K562 (cell line): ENCODE data around the gene SP6. TPM values are rescaled to one million over a fixed set of nuclear protein-coding genes. Genes with fewer than 3 reads are reported as not detected.

Experiments used
- ATF2 ChIP-seq: sonication (generic); formaldehyde crosslinking; IDR thresholded peaks from 2 replicates; pipeline ENCODE4 v1.8.1; 2022; ENCODE audit warnings: missing genetic modification reagents
- CTBP1 ChIP-seq: fragments of 450-650 bp; IDR thresholded peaks from 2 replicates; pipeline ENCODE4 v1.6.1; 2016; ENCODE audit warnings: borderline replicate concordance
- FIP1L1 ChIP-seq: fragments of 200-400 bp; formaldehyde crosslinking; IDR thresholded peaks from 2 replicates; pipeline ENCODE4 v1.6.1; 2018; ENCODE audit warnings: mild to moderate bottlenecking, low read depth, low read length; ENCODE audit not compliant: poor library complexity, severe bottlenecking
- FOS ChIP-seq: IDR thresholded peaks from 3 replicates; pipeline ENCODE4 v1.6.1; 2011; ENCODE audit not compliant: insufficient read length; ENCODE audit errors: extremely low read depth
- FOXA3 ChIP-seq, 2 experiments: fragments of 450-650 bp in 1 of 2; sonication (generic) in 1 of 2; formaldehyde crosslinking; IDR thresholded peaks in 1 of 2; conservative IDR thresholded peaks in 1 of 2; 2 replicates each; pipeline versions ENCODE4 v1.4.0 to v1.8.0; 2020 to 2022; ENCODE audit warnings: mild to moderate bottlenecking in 2 of 2, missing genetic modification reagents in 1 of 2
- HMGN3 ChIP-seq: IDR thresholded peaks from 2 replicates; pipeline ENCODE4 v1.6.1; 2011; ENCODE audit warnings: borderline replicate concordance, low read depth, mild to moderate bottlenecking, mixed read lengths, low read length; ENCODE audit not compliant: insufficient read length; ENCODE audit errors: extremely low read depth
- JUNB ChIP-seq: fragments of 450-650 bp; formaldehyde crosslinking; conservative IDR thresholded peaks from 2 replicates; pipeline ENCODE4 v1.4.0; 2020; ENCODE audit warnings: mild to moderate bottlenecking
- MEF2D ChIP-seq: conservative IDR thresholded peaks from 2 replicates; pipeline ENCODE4 v1.6.1; 2016; ENCODE audit warnings: low read depth, missing genetic modification characterization, missing compliant biosample characterization
- PHF21A ChIP-seq: fragments of 450-650 bp; IDR thresholded peaks from 2 replicates; pipeline ENCODE4 v1.6.1; 2017; ENCODE audit warnings: low read depth, borderline replicate concordance
- SIN3B ChIP-seq: fragments of 450-650 bp; IDR thresholded peaks from 2 replicates; pipeline ENCODE4 v1.6.1; 2017; ENCODE audit warnings: low read depth, mild to moderate bottlenecking, moderate library complexity
- SMARCE1 ChIP-seq: fragments of 450-650 bp; IDR thresholded peaks from 2 replicates; pipeline ENCODE4 v1.7.1; 2016; ENCODE audit warnings: mild to moderate bottlenecking
- STAG1 ChIP-seq: sonication (generic); formaldehyde crosslinking; IDR thresholded peaks from 2 replicates; pipeline ENCODE4 v1.5.0; 2020; ENCODE audit warnings: missing genetic modification reagents, borderline replicate concordance
- TSC22D4 ChIP-seq: fragments of 450-650 bp; IDR thresholded peaks from 2 replicates; pipeline ENCODE4 v1.6.1; 2016; ENCODE audit warnings: missing genetic modification characterization, missing biosample characterization, control low read depth
- ZBTB11 ChIP-seq, 3 experiments: fragments of 200-800 bp in 1 of 3; fragments of 250-450 bp in 1 of 3; fragments of 450-650 bp in 1 of 3; sonication (Bioruptor Pico) in 1 of 3; sonication (Bioruptor generic) in 1 of 3; formaldehyde crosslinking in 1 of 3; IDR thresholded peaks; 2 replicates each; pipeline versions ENCODE4 v1.6.1 to v1.8.0; 2016 to 2022; ENCODE audit warnings: mild to moderate bottlenecking in 2 of 3, missing genetic modification characterization in 2 of 3, missing compliant biosample characterization in 1 of 3, moderate library complexity in 1 of 3
- ZC3H4 ChIP-seq: sonication (generic); formaldehyde crosslinking; IDR thresholded peaks from 2 replicates; pipeline ENCODE4 v1.9.0; 2021; ENCODE audit warnings: missing genetic modification reagents, borderline replicate concordance
- ZKSCAN3 ChIP-seq: fragments of 250-450 bp; sonication (Bioruptor Pico); IDR thresholded peaks from 2 replicates; pipeline ENCODE4 v1.4.0; 2020
- ZNF121 ChIP-seq: sonication (generic); formaldehyde crosslinking; conservative IDR thresholded peaks from 2 replicates; pipeline ENCODE4 v1.8.0; 2022; ENCODE audit warnings: missing genetic modification reagents
- ZNF324 ChIP-seq: fragments of 250-450 bp; sonication (Bioruptor Pico); IDR thresholded peaks from 2 replicates; pipeline ENCODE4 v1.4.0; 2020; ENCODE audit warnings: mild to moderate bottlenecking
- ZNF551 ChIP-seq: fragments of 250-450 bp; sonication (Bioruptor Pico); IDR thresholded peaks from 2 replicates; pipeline ENCODE4 v1.5.0; 2021; ENCODE audit warnings: mild to moderate bottlenecking, moderate library complexity
- ZNF707 ChIP-seq: fragments of 250-450 bp; sonication (Bioruptor Pico); conservative IDR thresholded peaks from 2 replicates; pipeline ENCODE4 v1.8.0; 2022; ENCODE audit warnings: inconsistent platforms, mild to moderate bottlenecking, moderate library complexity
- ZNF740 ChIP-seq, 3 experiments: fragments of 200-800 bp in 1 of 3; sonication (Bioruptor generic) in 1 of 3; sonication (generic) in 1 of 3; formaldehyde crosslinking in 1 of 3; IDR thresholded peaks; 2 replicates each; pipeline versions ENCODE4 v1.6.1 to v1.8.0; 2016 to 2022; ENCODE audit warnings: mild to moderate bottlenecking in 2 of 3, missing compliant biosample characterization in 2 of 3, missing genetic modification characterization in 2 of 3, missing genetic modification reagents in 1 of 3
- ZNF780A ChIP-seq: fragments of 250-450 bp; sonication (Bioruptor Pico); IDR thresholded peaks from 2 replicates; pipeline ENCODE4 v1.5.0; 2021; ENCODE audit warnings: mild to moderate bottlenecking
- polyA plus RNA-seq, 8 experiments: library from polyadenylated mRNA; depleted of rRNA in 4 of 8; stranded (reverse) in 5 of 8; unstranded in 3 of 8; fragments of >200 nt; fragmentation: Nextera tagmentation in 2 of 8; fragmentation: Illumina TruSeq in 1 of 8; extraction: Ambion mirVana in 2 of 8; extraction: Trizol in 1 of 8; gene quantifications; 2 replicates each; pipeline versions ENCODE4 v1.2.1 to v1.2.3, GENCODE V29; 2011 to 2014; ENCODE audit warnings: inconsistent platforms in 1 of 8, missing spikeins in 1 of 8
- total RNA-seq, 7 experiments: library from RNA; depleted of rRNA in 6 of 7; stranded (reverse); fragments of >200 nt in 6 of 7; fragmentation: Illumina TruSeq in 2 of 7; extraction: Trizol in 2 of 7; gene quantifications; 2 replicates each; pipeline versions ENCODE4 v1.2.1 to v1.2.3, GENCODE V29; 2011 to 2021; ENCODE audit warnings: low replicate concordance in 1 of 7

SP6 gene
- total and polyA plus RNA-seq, 9 of the 15 experiments (the other 6 are each of a cell fraction or from before 2014, with no cell fraction given), result 0.11 to 7.9 (median 2.2) TPM

- TF ChIP-seq ZBTB11 (CRISPR knock-in tag; IDR thresholded peaks at IDR 0.05) (no peak; a peak in 1 of 6 replicates), MEF2D (no peak), CTBP1 (0 out of 2 replicates have a peak, but pooled peaks have one; percentile 14), ZNF551 (no peak), HMGN3 (peak; percentile 85), STAG1 (CRISPR knock-in tag) (no peak), ZNF324 (CRISPR knock-in tag) (0 out of 2 replicates have a peak, but pooled peaks have one; percentile 25), SMARCE1 (peak; percentile 64; the same call in 1 of the 2 replicates), ZNF707 (no peak), ZNF740 (CRISPR knock-in tag; IDR thresholded peaks at IDR 0.05) (no peak), ZNF740 (tag; IDR thresholded peaks at IDR 0.05) (no peak), JUNB (CRISPR knock-in tag) (no peak), FIP1L1 (no peak), FOS (peak; percentile 100), ZNF780A (CRISPR knock-in tag) (no peak), ZKSCAN3 (no peak), FOXA3 (CRISPR knock-in tag; conservative IDR thresholded peaks at IDR 0.05 in 1 of 2, IDR thresholded peaks at IDR 0.05 in 1 of 2) (0 out of 4 replicates have a peak, but pooled peaks of 1 of the 2 experiments have one; percentile 18), ZNF121 (no peak), ATF2 (CRISPR knock-in tag) (no peak), SIN3B (0 out of 2 replicates have a peak, but pooled peaks have one; percentile 23), PHF21A (no peak), ZC3H4 (CRISPR knock-in tag) (no peak), TSC22D4 (tag) (no peak)
These were observed 45.1 kb upstream of the SP6 start, which contains the start of gene SP2 (continued) for GRCh38 chr17:47895856-47896671.
